ENCODE measurements around the gene PCSK7.

PCSK7 gene

GRCh38 chr11:117160826-117161225 is 71.0 kb downstream of the PCSK7 start:
- no peak for DNase-seq (ENCODE audit: low read depth, low spot score)

- DNase-seq (ENCODE audit: low read depth, low spot score) = no peak
Measured at GRCh38 chr11:117159892-117160291, 72.0 kb downstream of the PCSK7 start.

GRCh38 chr11:117157507-117157906 is 74.4 kb downstream of the PCSK7 start:
- no peak for DNase-seq (ENCODE audit: low read depth, low spot score)

- DNase-seq (ENCODE audit: low read depth, low spot score) = no peak
Measured at GRCh38 chr11:117154468-117154867, 77.4 kb downstream of the PCSK7 start.
